Tibial nerve (tissue), 3 donors: ENCODE results near the gene WDR91.

Source experiments
- POLR2A ChIP-seq, 2 donors: fragments of 450-650 bp; IDR thresholded peaks; one replicate each; pipeline ENCODE4 v1.6.1; 2017; ENCODE audit warnings: antibody characterized with exemption in 2 of 2, mild to moderate bottlenecking in 2 of 2, moderate library complexity in 2 of 2
- TF ChIP-seq, protein P1 (sequence below), 5 experiments: fragments of 200-600 bp in 3 of 5; fragments of 450-650 bp in 2 of 5; sonication (generic) in 3 of 5; IDR thresholded peaks; one replicate each; pipeline ENCODE4 v1.5.1; 2016 to 2019; ENCODE audit warnings: antibody characterized with exemption in 5 of 5, mild to moderate bottlenecking in 3 of 5, moderate library complexity in 2 of 5

DNA sequence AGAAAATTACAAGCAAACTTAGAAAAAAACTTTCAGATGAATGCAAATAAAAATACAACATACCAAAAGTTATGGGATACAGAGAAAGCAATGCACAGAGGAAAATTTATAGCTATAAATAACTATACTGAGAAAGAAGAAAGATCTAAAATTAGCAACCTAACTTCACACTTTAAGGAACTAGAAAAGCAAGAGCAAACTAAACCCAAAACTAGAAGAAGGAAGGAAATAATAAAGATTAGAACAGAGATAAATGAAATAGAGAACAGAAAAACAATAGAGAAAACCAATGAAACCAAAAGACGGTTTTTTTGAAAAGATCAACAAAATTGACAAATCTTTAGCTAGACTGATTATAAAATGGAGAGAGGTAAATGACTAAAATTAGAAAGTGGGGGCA is 12.7 kb upstream of the WDR91 start:
- TF ChIP-seq, protein P1, sequence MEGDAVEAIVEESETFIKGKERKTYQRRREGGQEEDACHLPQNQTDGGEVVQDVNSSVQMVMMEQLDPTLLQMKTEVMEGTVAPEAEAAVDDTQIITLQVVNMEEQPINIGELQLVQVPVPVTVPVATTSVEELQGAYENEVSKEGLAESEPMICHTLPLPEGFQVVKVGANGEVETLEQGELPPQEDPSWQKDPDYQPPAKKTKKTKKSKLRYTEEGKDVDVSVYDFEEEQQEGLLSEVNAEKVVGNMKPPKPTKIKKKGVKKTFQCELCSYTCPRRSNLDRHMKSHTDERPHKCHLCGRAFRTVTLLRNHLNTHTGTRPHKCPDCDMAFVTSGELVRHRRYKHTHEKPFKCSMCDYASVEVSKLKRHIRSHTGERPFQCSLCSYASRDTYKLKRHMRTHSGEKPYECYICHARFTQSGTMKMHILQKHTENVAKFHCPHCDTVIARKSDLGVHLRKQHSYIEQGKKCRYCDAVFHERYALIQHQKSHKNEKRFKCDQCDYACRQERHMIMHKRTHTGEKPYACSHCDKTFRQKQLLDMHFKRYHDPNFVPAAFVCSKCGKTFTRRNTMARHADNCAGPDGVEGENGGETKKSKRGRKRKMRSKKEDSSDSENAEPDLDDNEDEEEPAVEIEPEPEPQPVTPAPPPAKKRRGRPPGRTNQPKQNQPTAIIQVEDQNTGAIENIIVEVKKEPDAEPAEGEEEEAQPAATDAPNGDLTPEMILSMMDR (IDR thresholded peaks at IDR 0.05): no peak
- TF ChIP-seq POLR2A (IDR thresholded peaks at IDR 0.05): no peak
